ENCODE measurements around the gene EMP2.
"Not testable (repeated sequence)": the region's sequence is repeated elsewhere in the genome, so short reads cannot be mapped to it uniquely, and the experiment has no call there.

Gene EMP2

DNA sequence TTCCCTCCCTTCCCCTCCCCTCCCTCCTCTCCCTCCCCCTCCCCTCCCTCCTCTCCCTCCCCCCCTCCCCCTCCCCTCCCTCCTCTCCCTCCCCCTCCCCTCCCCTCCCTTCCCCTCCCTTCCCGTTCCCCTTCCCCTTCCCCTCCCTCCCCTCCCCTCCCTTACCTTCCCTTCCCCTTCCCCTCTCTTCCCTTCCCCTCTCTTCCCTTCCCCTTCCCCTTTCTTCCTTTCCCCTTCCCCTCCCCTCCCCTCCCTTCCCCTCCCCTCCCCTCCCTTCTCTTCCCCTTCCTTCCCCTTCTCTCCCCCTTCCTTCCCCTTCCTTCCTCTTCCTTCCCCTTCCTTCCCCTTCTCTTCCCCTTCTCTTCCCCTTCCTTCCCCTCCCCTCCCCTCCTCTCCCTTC is 61.1 kb downstream of the EMP2 start:
- WGBS: no CpG with 5 or more reads among the region's 1 CpG
- no peak overlapping the region for H3K9ac ChIP-seq (ENCODE audit: low read depth, low read length)
- no peaks in the 10 kb centered on the region for H3K9me3 ChIP-seq (ENCODE audit: insufficient read depth, low read depth, low read length)
- H3K36me3 ChIP-seq (ENCODE audit: insufficient read depth, low read length): no peaks in the 10 kb centered on the region
- no peak overlapping the region for H3K4me3 ChIP-seq (ENCODE audit: low read length)
- H3K4me1 ChIP-seq (ENCODE audit: insufficient read depth, low read length): no peaks in the 10 kb centered on the region
- no peaks in the 10 kb centered on the region for H3K27me3 ChIP-seq (ENCODE audit: insufficient read depth, low read length)
- no peak overlapping the region for H3K27ac ChIP-seq (ENCODE audit: low read depth, low read length)

DNA sequence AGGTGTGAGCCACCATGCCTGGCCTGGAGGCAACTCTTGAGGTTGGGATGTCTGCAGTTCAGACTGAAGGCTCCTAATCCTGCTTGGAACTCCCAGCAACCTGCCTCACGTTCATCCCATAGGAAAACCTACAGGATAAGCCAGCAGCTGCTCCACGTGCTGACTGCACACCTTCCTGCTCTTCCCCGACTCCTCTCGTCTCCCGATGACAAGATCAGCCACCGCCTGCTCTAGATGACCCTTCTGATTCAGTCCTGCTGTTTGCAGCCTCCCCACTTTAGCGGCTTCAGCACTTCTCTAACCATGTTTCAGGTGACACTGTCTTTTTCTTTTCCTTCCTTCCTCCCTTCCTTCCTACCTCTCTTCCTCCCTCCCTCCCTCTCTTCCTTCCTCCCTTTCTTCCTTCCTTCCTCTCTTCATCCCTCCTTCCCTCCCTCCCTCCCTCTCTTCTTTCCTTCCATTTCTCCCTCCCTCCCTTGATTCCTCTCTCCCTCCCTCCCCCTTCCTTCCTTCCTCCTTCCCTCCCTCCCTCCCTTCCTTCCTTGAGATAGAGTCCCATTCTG is 61.8 kb downstream of the EMP2 start:
- Histone ChIP-seq H3K9ac (ENCODE audit: low read depth, low read length) (no peak overlapping the region), H3K9me3 (ENCODE audit: insufficient read depth, low read depth, low read length) (no peaks in the 10 kb centered on the region), H3K27ac (ENCODE audit: low read depth, low read length) (no peak overlapping the region), H3K27me3 (ENCODE audit: insufficient read depth, low read length) (no peaks in the 10 kb centered on the region), H3K36me3 (ENCODE audit: insufficient read depth, low read length) (no peaks in the 10 kb centered on the region), H3K4me3 (ENCODE audit: low read length) (no peak overlapping the region), H3K4me1 (ENCODE audit: insufficient read depth, low read length) (no peaks in the 10 kb centered on the region)
- 86% methylated on average over 7 of the region's 7 CpGs for WGBS

DNA sequence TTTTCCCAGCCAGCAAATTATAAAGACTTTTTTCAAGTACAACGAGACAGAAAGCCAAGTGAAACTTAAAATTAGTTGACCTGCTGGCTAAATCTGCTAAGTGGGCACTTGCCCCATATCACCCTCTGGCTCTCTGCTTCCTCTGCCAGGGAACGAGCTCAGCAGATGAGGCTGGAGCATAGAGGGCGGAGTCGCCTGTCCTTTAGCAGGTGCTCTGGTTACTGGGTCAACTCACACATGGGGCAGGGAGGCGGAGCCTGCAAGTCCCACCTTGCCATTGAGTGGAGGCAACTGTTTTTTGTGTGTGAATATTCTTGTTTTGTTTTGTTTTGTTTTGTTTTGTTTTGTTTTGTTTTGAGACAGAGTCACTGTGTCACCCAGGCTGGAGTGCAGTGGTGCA is 62.5 kb downstream of the EMP2 start:
- H3K4me1 ChIP-seq (ENCODE audit: insufficient read depth, low read length): no peaks in the 10 kb centered on the region
- no peaks in the 10 kb centered on the region for H3K9me3 ChIP-seq (ENCODE audit: insufficient read depth, low read depth, low read length)
- H3K9ac ChIP-seq (ENCODE audit: low read depth, low read length): no peak overlapping the region
- H3K36me3 ChIP-seq (ENCODE audit: insufficient read depth, low read length): no peaks in the 10 kb centered on the region
- WGBS: 91% methylated on average over 5 of the region's 5 CpGs
- no peaks in the 10 kb centered on the region for H3K27me3 ChIP-seq (ENCODE audit: insufficient read depth, low read length)
- H3K4me3 ChIP-seq (ENCODE audit: low read length): no peak overlapping the region
- no peak overlapping the region for H3K27ac ChIP-seq (ENCODE audit: low read depth, low read length)

DNA sequence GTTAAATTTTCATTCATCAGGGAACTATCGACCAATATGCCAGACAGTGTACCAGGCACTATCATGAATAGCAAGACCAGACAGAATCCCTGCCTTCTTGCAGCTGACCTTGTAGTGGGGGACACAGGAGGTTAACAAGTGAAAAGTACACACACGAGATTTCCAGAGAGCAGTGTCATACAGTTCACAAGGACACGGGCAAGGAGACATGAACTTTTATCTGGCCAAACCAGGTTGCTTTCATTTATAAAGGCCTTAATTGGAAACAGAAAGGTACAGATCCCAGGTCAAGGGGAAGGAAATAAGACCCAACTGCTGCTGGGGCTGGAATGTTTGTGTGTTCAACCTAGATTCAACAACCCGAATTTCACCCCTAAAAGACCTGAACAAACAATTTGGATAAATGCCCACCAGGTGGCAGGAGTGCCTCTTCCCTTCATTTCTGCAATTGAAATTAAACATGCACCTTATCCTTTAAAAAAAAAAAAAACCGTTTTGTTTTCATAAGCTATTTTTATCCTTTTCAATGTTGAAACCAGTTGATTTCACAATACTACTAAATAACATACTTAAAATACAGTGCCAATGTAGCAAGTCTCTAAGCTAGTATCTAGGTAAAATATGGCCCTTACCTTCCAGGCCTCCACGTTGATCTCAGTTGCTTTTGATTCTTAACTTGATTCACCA is 65.9 kb downstream of the EMP2 start:
- no peaks in the 10 kb centered on the region for H3K4me1 ChIP-seq (ENCODE audit: insufficient read depth, low read length)
- 70% methylated on average over 6 of the region's 6 CpGs for WGBS
- no peak overlapping the region for H3K4me3 ChIP-seq (ENCODE audit: low read length)
- no peak overlapping the region for H3K9ac ChIP-seq (ENCODE audit: low read depth, low read length)
- no peaks in the 10 kb centered on the region for H3K9me3 ChIP-seq (ENCODE audit: insufficient read depth, low read depth, low read length)
- H3K27ac ChIP-seq (ENCODE audit: low read depth, low read length): no peak overlapping the region
- no peaks in the 10 kb centered on the region for H3K36me3 ChIP-seq (ENCODE audit: insufficient read depth, low read length)
- H3K27me3 ChIP-seq (ENCODE audit: insufficient read depth, low read length): no peaks in the 10 kb centered on the region

DNA sequence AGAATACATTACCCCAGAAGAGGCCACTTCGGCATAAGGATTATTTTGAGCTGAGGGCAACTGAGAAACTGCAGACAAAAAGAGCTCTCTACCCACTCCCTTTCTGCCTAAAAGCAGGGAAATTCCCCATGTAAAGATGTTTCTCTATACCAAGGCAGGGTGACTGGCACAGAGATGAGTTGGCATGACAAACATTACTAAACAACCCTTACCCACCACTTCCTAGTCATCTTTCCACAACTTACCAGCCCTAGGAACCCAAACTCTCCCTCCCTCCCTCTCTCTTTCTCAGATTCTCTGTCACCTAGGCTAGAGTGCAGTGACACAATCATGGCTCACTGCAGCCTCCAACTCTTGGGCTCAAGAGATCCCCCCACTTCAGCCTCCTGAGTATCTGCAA is 68.6 kb downstream of the EMP2 start:
- Histone ChIP-seq H3K9ac (ENCODE audit: low read depth, low read length) (no peak overlapping the region), H3K9me3 (ENCODE audit: insufficient read depth, low read depth, low read length) (no peaks in the 10 kb centered on the region), H3K4me1 (ENCODE audit: insufficient read depth, low read length) (no peaks in the 10 kb centered on the region), H3K27ac (ENCODE audit: low read depth, low read length) (no peak overlapping the region), H3K4me3 (ENCODE audit: low read length) (no peak overlapping the region), H3K36me3 (ENCODE audit: insufficient read depth, low read length) (no peaks in the 10 kb centered on the region), H3K27me3 (ENCODE audit: insufficient read depth, low read length) (no peaks in the 10 kb centered on the region)
- 100% methylated on average over 1 of the region's 1 CpG for WGBS

DNA sequence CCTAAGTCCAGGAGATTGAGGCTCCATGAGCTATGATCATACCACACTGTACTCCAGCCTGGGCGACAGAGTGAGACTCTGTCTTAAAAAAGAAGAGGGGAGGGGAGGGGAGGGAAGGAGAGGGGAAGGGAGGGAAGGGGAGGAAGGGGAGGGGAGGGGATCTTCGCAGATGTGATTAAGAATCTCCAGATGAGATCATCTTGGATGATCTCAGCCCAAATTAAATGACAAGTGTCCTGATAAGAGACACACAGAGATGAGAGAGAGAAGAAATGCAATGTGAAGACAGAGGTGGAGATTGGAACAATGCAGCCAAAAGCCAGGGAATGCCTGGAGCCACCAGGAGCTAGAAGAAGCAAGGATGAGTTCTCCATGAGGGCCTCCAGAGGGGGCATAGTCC is 70.1 kb downstream of the EMP2 start:
- H3K36me3 ChIP-seq (ENCODE audit: insufficient read depth, low read length): no peaks in the 10 kb centered on the region
- no peaks in the 10 kb centered on the region for H3K9me3 ChIP-seq (ENCODE audit: insufficient read depth, low read depth, low read length)
- H3K4me1 ChIP-seq (ENCODE audit: insufficient read depth, low read length): no peaks in the 10 kb centered on the region
- no peak overlapping the region for H3K9ac ChIP-seq (ENCODE audit: low read depth, low read length)
- no peak overlapping the region for H3K27ac ChIP-seq (ENCODE audit: low read depth, low read length)
- no peaks in the 10 kb centered on the region for H3K27me3 ChIP-seq (ENCODE audit: insufficient read depth, low read length)
- WGBS: 82% methylated on average over 2 of the region's 2 CpGs
- H3K4me3 ChIP-seq (ENCODE audit: low read length): no peak overlapping the region

DNA sequence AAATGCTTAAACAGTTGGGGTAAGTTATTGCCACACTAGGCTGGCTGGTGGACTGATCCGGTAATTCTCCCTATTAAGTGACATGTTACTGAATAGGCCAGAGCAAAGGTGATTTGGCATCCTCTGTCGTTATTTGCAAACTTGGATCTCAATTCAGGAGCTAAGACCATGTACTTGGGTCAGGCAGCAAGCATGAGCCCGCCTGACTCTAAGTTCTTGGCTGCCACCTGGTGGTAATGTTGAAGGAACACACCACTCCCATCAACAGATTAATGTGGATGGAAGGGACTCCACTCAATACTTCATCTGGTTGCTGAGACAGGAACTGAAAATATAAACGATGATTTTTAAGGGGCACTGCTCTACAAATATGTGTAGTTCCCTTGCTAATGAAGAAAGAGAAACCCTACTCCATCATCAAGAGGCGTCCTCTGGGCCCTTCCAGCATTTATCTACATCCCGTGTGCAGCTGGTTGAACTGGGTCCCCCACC is 70.8 kb downstream of the EMP2 start:
- Histone ChIP-seq H3K4me3 (ENCODE audit: low read length) (no peak overlapping the region), H3K27ac (ENCODE audit: low read depth, low read length) (no peak overlapping the region), H3K9me3 (ENCODE audit: insufficient read depth, low read depth, low read length) (no peaks in the 10 kb centered on the region; the same call in 1 of the 2 replicates), H3K27me3 (ENCODE audit: insufficient read depth, low read length) (no peaks in the 10 kb centered on the region), H3K9ac (ENCODE audit: low read depth, low read length) (no peak overlapping the region), H3K4me1 (ENCODE audit: insufficient read depth, low read length) (peaks cover 2% of the 10 kb centered on the region; the same call in 1 of the 2 replicates), H3K36me3 (ENCODE audit: insufficient read depth, low read length) (no peaks in the 10 kb centered on the region)
- WGBS: 27% methylated on average over 6 of the region's 6 CpGs

DNA sequence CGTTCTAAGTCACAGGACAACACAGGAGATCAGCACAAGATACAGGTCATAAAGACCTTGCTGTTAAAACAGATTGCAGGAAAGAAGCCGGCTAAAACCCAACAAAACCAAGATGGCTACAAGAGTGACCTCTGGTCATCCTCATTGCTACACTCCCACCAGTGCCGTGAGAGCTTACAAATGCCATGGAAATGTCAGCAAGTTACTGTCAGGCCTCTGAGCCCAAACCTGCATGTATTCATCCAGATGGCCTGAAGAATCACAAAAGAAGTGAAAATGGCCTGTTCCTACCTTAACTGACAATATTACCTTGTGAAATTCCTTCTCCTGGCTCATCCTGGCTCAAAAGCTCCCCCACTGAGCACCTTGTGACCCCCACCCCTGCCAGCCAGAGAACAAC is 75.1 kb downstream of the EMP2 start:
- H3K9me3 ChIP-seq (ENCODE audit: insufficient read depth, low read depth, low read length); H3K9ac ChIP-seq (ENCODE audit: low read depth, low read length); H3K27me3 ChIP-seq (ENCODE audit: insufficient read depth, low read length); H3K4me3 ChIP-seq (ENCODE audit: low read length); H3K36me3 ChIP-seq (ENCODE audit: insufficient read depth, low read length): not testable (repeated sequence)
- H3K4me1 ChIP-seq (ENCODE audit: insufficient read depth, low read length): peaks cover 11% of the 10 kb centered on the region; the same call in 1 of the 2 replicates
- peak overlapping the region; percentile 79; the same call in 1 of the 2 replicates for H3K27ac ChIP-seq (ENCODE audit: low read depth, low read length)
- WGBS: 69% methylated on average over 3 of the region's 3 CpGs

DNA sequence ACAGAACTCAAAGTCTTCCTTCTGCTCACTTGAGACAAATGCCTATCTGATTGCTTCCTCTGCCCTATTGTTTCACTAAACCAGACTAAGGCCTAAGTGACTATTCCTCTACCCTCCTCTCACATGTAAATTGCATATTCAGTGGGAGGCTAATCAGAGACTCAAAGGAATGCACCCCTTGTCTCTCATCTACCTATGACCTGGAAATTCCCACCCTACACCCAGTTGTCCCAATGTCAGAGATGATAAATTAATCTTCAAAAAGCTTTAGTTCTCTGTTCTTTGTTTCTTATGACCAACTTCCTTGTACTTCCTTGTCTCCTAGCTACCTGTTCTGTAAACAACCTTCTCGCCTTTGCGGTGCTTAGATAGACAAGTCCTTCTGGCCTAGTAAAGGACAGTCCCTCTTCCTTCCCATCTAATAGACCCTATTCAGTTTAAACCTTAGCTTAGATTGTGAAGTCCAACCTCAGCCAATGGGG is 76.0 kb downstream of the EMP2 start:
- H3K4me3 ChIP-seq (ENCODE audit: low read length): no peak overlapping the region
- peaks cover 6% of the 10 kb centered on the region; the same call in 1 of the 2 replicates for H3K9me3 ChIP-seq (ENCODE audit: insufficient read depth, low read depth, low read length)
- peak overlapping the region; percentile 9; the same call in 1 of the 2 replicates for H3K9ac ChIP-seq (ENCODE audit: low read depth, low read length)
- peaks cover 11% of the 10 kb centered on the region; the same call in 1 of the 2 replicates for H3K4me1 ChIP-seq (ENCODE audit: insufficient read depth, low read length)
- 94% methylated on average over 2 of the region's 2 CpGs for WGBS
- H3K36me3 ChIP-seq (ENCODE audit: insufficient read depth, low read length): no peaks in the 10 kb centered on the region
- H3K27ac ChIP-seq (ENCODE audit: low read depth, low read length): peak overlapping the region; percentile 79
- H3K27me3 ChIP-seq (ENCODE audit: insufficient read depth, low read length): no peaks in the 10 kb centered on the region

DNA sequence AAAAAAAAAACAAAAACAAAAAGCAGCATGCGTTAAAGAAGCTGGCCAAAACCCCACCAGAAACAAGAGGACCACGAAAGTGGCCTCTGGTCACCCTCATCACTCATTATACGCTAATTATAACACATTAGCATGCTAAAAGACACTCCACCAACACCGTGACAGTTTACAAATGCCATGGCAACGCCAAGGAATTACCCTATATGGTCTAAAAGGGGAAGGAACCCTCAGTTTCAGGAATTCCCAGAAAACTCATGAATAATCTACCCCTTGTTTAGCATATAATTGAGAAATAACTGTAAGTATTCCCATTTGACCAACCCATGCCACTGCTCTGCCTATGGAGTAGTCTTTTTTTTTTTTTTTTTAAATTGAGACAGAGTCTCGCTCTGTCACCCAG is 77.6 kb downstream of the EMP2 start:
- H3K9me3 ChIP-seq (ENCODE audit: insufficient read depth, low read depth, low read length): peaks cover 6% of the 10 kb centered on the region; the same call in 1 of the 2 replicates
- H3K9ac ChIP-seq (ENCODE audit: low read depth, low read length): no peak overlapping the region
- H3K27me3 ChIP-seq (ENCODE audit: insufficient read depth, low read length): no peaks in the 10 kb centered on the region
- no peak overlapping the region for H3K4me3 ChIP-seq (ENCODE audit: low read length)
- H3K4me1 ChIP-seq (ENCODE audit: insufficient read depth, low read length): peaks cover 11% of the 10 kb centered on the region; the same call in 1 of the 2 replicates
- no peak overlapping the region for H3K27ac ChIP-seq (ENCODE audit: low read depth, low read length)
- no peaks in the 10 kb centered on the region for H3K36me3 ChIP-seq (ENCODE audit: insufficient read depth, low read length)
- WGBS: 89% methylated on average over 6 of the region's 6 CpGs

DNA sequence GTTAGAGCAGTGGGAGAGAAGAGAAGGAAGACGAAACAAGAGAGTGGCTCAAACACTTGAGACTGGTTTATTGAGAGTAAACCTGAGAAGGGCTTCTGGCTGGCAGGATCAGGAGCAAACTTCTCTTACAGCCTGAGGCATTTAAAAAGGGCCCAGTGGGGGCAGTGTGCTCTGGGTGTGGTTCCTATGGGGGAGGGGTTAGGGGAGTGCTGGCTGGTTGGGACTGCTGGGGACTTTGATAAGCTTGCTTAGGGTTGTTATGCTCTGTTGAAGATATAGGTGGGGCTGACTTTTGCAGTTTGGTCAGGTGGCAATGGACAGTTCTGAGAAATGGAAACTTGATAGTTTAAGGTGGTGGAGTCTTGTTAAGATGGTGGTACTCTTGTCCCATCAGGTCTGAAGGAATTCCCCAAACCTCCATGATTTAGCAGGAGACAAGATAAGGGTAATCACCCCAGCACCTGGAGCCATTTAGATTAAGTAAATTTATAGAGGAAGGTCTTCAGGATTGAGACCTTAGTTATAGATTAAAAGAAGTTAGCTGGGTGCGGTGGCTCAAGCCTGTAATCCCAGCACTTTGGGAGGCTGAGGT is 79.3 kb downstream of the EMP2 start:
- no peak overlapping the region for H3K27ac ChIP-seq (ENCODE audit: low read depth, low read length)
- H3K9ac ChIP-seq (ENCODE audit: low read depth, low read length): no peak overlapping the region
- 91% methylated on average over 2 of the region's 2 CpGs for WGBS
- peaks cover 11% of the 10 kb centered on the region; the same call in 1 of the 2 replicates for H3K4me1 ChIP-seq (ENCODE audit: insufficient read depth, low read length)
- no peaks in the 10 kb centered on the region for H3K27me3 ChIP-seq (ENCODE audit: insufficient read depth, low read length)
- no peak overlapping the region for H3K4me3 ChIP-seq (ENCODE audit: low read length)
- H3K36me3 ChIP-seq (ENCODE audit: insufficient read depth, low read length): no peaks in the 10 kb centered on the region
- peaks cover 6% of the 10 kb centered on the region; the same call in 1 of the 2 replicates for H3K9me3 ChIP-seq (ENCODE audit: insufficient read depth, low read depth, low read length)

All from HUES64 (cell line).